HEK293 (cell line): ENCODE results near the gene PP2D1.

ENCODE experiments used
- BCL11A ChIP-seq: fragments of 450-650 bp; formaldehyde crosslinking; IDR thresholded peaks from 2 replicates; pipeline ENCODE4 v1.5.1; 2016; ENCODE audit warnings: low read depth, missing biosample characterization, missing genetic modification characterization
- KLF16 ChIP-seq: fragments of 450-650 bp; formaldehyde crosslinking; IDR thresholded peaks from 2 replicates; pipeline ENCODE4 v1.5.1; 2017; ENCODE audit warnings: missing biosample characterization, missing genetic modification characterization
- OSR2 ChIP-seq: fragments of 450-650 bp; formaldehyde crosslinking; IDR thresholded peaks from 2 replicates; pipeline ENCODE4 v1.5.1; 2016; ENCODE audit warnings: missing biosample characterization, missing genetic modification characterization
- SP7 ChIP-seq: fragments of 450-650 bp; formaldehyde crosslinking; IDR thresholded peaks from 2 replicates; pipeline ENCODE4 v1.5.1; 2016; ENCODE audit warnings: missing biosample characterization, missing genetic modification characterization
- ZBTB17 ChIP-seq: fragments of 450-650 bp; formaldehyde crosslinking; IDR thresholded peaks from 2 replicates; pipeline ENCODE4 v1.5.1; 2016; ENCODE audit warnings: missing biosample characterization, missing genetic modification characterization
- ZBTB20 ChIP-seq: fragments of 450-650 bp; formaldehyde crosslinking; IDR thresholded peaks from 2 replicates; pipeline ENCODE4 v1.5.1; 2016; ENCODE audit warnings: missing biosample characterization, missing genetic modification characterization
- ZIC2 ChIP-seq: fragments of 450-650 bp; formaldehyde crosslinking; IDR thresholded peaks from 2 replicates; pipeline ENCODE4 v1.5.1; 2016; ENCODE audit warnings: missing biosample characterization, missing genetic modification characterization
- ZNF24 ChIP-seq: fragments of 450-650 bp; formaldehyde crosslinking; IDR thresholded peaks from 2 replicates; pipeline ENCODE4 v1.5.1; 2016; ENCODE audit warnings: missing biosample characterization, missing genetic modification characterization
- ZNF324 ChIP-seq: fragments of 450-650 bp; formaldehyde crosslinking; IDR thresholded peaks from 2 replicates; pipeline ENCODE4 v1.5.1; 2016; ENCODE audit warnings: missing biosample characterization, missing genetic modification characterization
- ZNF354C ChIP-seq: fragments of 450-650 bp; formaldehyde crosslinking; IDR thresholded peaks from 2 replicates; pipeline ENCODE4 v1.5.1; 2016; ENCODE audit warnings: missing biosample characterization, missing genetic modification characterization, low read depth, borderline replicate concordance
- ZNF423 ChIP-seq: fragments of 450-650 bp; formaldehyde crosslinking; IDR thresholded peaks from 2 replicates; pipeline ENCODE4 v1.5.1; 2016; ENCODE audit warnings: missing biosample characterization, missing genetic modification characterization
- ZNF701 ChIP-seq: fragments of 450-650 bp; formaldehyde crosslinking; IDR thresholded peaks from 2 replicates; pipeline ENCODE4 v1.5.1; 2016; ENCODE audit warnings: missing biosample characterization, missing genetic modification characterization
- ZNF76 ChIP-seq: fragments of 450-650 bp; formaldehyde crosslinking; IDR thresholded peaks from 2 replicates; pipeline ENCODE4; 2016; ENCODE audit warnings: low read depth, missing biosample characterization, missing genetic modification characterization, borderline replicate concordance
- ZNF791 ChIP-seq: fragments of 450-650 bp; formaldehyde crosslinking; IDR thresholded peaks from 2 replicates; pipeline ENCODE4 v1.5.1; 2016; ENCODE audit warnings: missing biosample characterization, missing genetic modification characterization
- ZNF843 ChIP-seq: fragments of 450-650 bp; formaldehyde crosslinking; IDR thresholded peaks from 2 replicates; pipeline ENCODE4 v1.5.1; 2016; ENCODE audit warnings: missing biosample characterization, missing genetic modification characterization
- ZSCAN30 ChIP-seq: fragments of 450-650 bp; IDR thresholded peaks from 2 replicates; pipeline ENCODE4 v1.5.1; 2018; ENCODE audit warnings: missing biosample characterization, mild to moderate bottlenecking, missing genetic modification characterization, moderate library complexity
- ZXDB ChIP-seq: fragments of 450-650 bp; formaldehyde crosslinking; IDR thresholded peaks from 2 replicates; pipeline ENCODE4 v1.5.1; 2016; ENCODE audit warnings: missing biosample characterization, missing genetic modification characterization
- TF ChIP-seq, protein P1 (sequence below): fragments of 450-650 bp; formaldehyde crosslinking; IDR thresholded peaks from 2 replicates; pipeline ENCODE4 v1.5.1; 2016; ENCODE audit warnings: missing biosample characterization, missing genetic modification characterization
- TF ChIP-seq, protein P2 (sequence below): fragments of 450-650 bp; formaldehyde crosslinking; IDR thresholded peaks from 2 replicates; pipeline ENCODE4 v1.5.1; 2016; ENCODE audit warnings: missing biosample characterization, missing genetic modification characterization
- TF ChIP-seq, protein P3 (sequence below): fragments of 450-650 bp; formaldehyde crosslinking; IDR thresholded peaks from 2 replicates; pipeline ENCODE4 v1.5.1; 2016; ENCODE audit warnings: missing biosample characterization, missing genetic modification characterization
- TF ChIP-seq, protein P4 (sequence below): fragments of 450-650 bp; formaldehyde crosslinking; IDR thresholded peaks from 2 replicates; pipeline ENCODE4 v1.5.1; 2017; ENCODE audit warnings: missing biosample characterization, missing genetic modification characterization
- TF ChIP-seq, protein P5 (sequence below): fragments of 450-650 bp; formaldehyde crosslinking; IDR thresholded peaks from 2 replicates; pipeline ENCODE4 v1.5.1; 2016; ENCODE audit warnings: missing biosample characterization, missing genetic modification characterization
- TF ChIP-seq, protein P6 (sequence below): fragments of 450-650 bp; formaldehyde crosslinking; IDR thresholded peaks from 2 replicates; pipeline ENCODE4 v1.5.1; 2016; ENCODE audit warnings: missing biosample characterization, missing genetic modification characterization
- TF ChIP-seq, protein P7 (sequence below): fragments of 450-650 bp; formaldehyde crosslinking; IDR thresholded peaks from 2 replicates; pipeline ENCODE4 v1.5.1; 2017; ENCODE audit warnings: missing biosample characterization, missing genetic modification characterization

Gene PP2D1

DNA sequence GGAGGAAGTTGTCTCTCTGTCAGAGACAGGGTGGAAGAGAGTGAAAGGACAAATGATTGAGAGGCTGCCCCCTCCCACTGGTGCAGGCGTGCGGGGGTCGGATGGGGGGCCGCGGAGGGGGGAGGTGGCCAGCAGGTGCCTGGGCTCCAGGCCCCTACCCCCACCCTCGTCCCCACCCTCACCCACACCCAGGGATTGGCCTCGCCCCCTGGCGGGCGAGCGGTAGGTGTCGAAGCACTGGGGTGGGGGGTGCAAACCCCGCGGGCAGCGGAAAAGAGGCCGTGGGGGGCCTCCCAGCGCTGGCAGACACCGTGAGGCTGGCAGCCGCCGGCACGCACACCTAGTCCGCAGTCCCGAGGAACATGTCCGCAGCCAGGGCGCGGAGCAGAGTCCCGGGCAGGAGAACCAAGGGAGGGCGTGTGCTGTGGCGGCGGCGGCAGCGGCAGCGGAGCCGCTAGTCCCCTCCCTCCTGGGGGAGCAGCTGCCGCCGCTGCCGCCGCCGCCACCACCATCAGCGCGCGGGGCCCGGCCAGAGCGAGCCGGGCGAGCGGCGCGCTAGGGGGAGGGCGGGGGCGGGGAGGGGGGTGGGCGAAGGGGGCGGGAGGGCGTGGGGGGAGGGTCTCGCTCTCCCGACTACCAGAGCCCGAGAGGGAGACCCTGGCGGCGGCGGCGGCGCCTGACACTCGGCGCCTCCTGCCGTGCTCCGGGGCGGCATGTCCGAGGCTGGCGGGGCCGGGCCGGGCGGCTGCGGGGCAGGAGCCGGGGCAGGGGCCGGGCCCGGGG, 27.9 kb upstream of the PP2D1 start, which contains the start of gene KAT2B (continued):
- TF ChIP-seq, protein P1, sequence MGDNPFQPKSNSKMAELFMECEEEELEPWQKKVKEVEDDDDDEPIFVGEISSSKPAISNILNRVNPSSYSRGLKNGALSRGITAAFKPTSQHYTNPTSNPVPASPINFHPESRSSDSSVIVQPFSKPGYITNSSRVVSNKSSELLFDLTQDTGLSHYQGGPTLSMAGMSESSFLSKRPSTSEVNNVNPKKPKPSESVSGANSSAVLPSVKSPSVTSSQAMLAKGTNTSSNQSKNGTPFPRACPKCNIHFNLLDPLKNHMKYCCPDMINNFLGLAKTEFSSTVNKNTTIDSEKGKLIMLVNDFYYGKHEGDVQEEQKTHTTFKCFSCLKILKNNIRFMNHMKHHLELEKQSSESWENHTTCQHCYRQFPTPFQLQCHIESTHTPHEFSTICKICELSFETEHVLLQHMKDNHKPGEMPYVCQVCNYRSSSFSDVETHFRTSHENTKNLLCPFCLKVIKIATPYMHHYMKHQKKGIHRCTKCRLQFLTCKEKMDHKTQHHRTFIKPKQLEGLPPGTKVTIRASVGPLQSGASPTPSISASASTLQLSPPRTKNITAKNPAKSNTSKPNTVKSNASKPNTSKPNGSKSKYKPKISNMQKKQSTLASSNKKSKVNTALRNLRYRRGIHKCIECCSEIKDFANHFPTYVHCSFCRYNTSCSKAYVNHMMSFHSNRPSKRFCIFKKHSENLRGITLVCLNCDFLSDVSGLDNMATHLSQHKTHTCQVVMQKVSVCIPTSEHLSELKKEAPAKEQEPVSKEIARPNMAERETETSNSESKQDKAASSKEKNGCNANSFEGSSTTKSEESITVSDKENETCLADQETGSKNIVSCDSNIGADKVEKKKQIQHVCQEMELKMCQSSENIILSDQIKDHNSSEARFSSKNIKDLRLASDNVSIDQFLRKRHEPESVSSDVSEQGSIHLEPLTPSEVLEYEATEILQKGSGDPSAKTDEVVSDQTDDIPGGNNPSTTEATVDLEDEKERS (tag by site-specific recombination), result no peak
- TF ChIP-seq ZNF324 (tag by site-specific recombination) (peak; percentile 81; the same call in 1 of the 2 replicates), ZNF423 (peak; percentile 99), ZBTB17 (peak; percentile 46), ZNF76 (no peak; the same call in 1 of the 2 replicates), ZNF24 (tag by site-specific recombination) (peak; percentile 52; the same call in 1 of the 2 replicates), BCL11A (tag by site-specific recombination) (0 out of 2 replicates have a peak, but pooled peaks have one; percentile 21), ZIC2 (peak; percentile 95), OSR2 (tag by site-specific recombination) (peak; percentile 46; the same call in 1 of the 2 replicates), ZBTB20 (tag by site-specific recombination) (peak; percentile 98), SP7 (tag by site-specific recombination) (peak; percentile 79), ZSCAN30 (tag by site-specific recombination) (peak; percentile 88), KLF16 (peak; percentile 70), ZNF354C (tag by site-specific recombination) (no peak), ZNF843 (tag by site-specific recombination) (peak; percentile 55; the same call in 1 of the 2 replicates), ZNF701 (tag by site-specific recombination) (no peak), ZXDB (peak; percentile 76), ZNF791 (no peak)
- TF ChIP-seq, protein P2, sequence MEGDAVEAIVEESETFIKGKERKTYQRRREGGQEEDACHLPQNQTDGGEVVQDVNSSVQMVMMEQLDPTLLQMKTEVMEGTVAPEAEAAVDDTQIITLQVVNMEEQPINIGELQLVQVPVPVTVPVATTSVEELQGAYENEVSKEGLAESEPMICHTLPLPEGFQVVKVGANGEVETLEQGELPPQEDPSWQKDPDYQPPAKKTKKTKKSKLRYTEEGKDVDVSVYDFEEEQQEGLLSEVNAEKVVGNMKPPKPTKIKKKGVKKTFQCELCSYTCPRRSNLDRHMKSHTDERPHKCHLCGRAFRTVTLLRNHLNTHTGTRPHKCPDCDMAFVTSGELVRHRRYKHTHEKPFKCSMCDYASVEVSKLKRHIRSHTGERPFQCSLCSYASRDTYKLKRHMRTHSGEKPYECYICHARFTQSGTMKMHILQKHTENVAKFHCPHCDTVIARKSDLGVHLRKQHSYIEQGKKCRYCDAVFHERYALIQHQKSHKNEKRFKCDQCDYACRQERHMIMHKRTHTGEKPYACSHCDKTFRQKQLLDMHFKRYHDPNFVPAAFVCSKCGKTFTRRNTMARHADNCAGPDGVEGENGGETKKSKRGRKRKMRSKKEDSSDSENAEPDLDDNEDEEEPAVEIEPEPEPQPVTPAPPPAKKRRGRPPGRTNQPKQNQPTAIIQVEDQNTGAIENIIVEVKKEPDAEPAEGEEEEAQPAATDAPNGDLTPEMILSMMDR, result peak; percentile 91
- TF ChIP-seq, protein P3, sequence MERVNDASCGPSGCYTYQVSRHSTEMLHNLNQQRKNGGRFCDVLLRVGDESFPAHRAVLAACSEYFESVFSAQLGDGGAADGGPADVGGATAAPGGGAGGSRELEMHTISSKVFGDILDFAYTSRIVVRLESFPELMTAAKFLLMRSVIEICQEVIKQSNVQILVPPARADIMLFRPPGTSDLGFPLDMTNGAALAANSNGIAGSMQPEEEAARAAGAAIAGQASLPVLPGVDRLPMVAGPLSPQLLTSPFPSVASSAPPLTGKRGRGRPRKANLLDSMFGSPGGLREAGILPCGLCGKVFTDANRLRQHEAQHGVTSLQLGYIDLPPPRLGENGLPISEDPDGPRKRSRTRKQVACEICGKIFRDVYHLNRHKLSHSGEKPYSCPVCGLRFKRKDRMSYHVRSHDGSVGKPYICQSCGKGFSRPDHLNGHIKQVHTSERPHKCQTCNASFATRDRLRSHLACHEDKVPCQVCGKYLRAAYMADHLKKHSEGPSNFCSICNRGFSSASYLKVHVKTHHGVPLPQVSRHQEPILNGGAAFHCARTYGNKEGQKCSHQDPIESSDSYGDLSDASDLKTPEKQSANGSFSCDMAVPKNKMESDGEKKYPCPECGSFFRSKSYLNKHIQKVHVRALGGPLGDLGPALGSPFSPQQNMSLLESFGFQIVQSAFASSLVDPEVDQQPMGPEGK (tag by site-specific recombination), result peak; percentile 99
- TF ChIP-seq, protein P4, sequence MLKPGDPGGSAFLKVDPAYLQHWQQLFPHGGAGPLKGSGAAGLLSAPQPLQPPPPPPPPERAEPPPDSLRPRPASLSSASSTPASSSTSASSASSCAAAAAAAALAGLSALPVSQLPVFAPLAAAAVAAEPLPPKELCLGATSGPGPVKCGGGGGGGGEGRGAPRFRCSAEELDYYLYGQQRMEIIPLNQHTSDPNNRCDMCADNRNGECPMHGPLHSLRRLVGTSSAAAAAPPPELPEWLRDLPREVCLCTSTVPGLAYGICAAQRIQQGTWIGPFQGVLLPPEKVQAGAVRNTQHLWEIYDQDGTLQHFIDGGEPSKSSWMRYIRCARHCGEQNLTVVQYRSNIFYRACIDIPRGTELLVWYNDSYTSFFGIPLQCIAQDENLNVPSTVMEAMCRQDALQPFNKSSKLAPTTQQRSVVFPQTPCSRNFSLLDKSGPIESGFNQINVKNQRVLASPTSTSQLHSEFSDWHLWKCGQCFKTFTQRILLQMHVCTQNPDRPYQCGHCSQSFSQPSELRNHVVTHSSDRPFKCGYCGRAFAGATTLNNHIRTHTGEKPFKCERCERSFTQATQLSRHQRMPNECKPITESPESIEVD (tag by site-specific recombination), result no peak
- TF ChIP-seq, protein P5, sequence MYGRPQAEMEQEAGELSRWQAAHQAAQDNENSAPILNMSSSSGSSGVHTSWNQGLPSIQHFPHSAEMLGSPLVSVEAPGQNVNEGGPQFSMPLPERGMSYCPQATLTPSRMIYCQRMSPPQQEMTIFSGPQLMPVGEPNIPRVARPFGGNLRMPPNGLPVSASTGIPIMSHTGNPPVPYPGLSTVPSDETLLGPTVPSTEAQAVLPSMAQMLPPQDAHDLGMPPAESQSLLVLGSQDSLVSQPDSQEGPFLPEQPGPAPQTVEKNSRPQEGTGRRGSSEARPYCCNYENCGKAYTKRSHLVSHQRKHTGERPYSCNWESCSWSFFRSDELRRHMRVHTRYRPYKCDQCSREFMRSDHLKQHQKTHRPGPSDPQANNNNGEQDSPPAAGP (tag by site-specific recombination), result peak; percentile 88
- TF ChIP-seq, protein P6, sequence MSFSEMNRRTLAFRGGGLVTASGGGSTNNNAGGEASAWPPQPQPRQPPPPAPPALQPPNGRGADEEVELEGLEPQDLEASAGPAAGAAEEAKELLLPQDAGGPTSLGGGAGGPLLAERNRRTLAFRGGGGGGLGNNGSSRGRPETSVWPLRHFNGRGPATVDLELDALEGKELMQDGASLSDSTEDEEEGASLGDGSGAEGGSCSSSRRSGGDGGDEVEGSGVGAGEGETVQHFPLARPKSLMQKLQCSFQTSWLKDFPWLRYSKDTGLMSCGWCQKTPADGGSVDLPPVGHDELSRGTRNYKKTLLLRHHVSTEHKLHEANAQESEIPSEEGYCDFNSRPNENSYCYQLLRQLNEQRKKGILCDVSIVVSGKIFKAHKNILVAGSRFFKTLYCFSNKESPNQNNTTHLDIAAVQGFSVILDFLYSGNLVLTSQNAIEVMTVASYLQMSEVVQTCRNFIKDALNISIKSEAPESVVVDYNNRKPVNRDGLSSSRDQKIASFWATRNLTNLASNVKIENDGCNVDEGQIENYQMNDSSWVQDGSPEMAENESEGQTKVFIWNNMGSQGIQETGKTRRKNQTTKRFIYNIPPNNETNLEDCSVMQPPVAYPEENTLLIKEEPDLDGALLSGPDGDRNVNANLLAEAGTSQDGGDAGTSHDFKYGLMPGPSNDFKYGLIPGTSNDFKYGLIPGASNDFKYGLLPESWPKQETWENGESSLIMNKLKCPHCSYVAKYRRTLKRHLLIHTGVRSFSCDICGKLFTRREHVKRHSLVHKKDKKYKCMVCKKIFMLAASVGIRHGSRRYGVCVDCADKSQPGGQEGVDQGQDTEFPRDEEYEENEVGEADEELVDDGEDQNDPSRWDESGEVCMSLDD (tag by site-specific recombination), result peak; percentile 96
- TF ChIP-seq, protein P7, sequence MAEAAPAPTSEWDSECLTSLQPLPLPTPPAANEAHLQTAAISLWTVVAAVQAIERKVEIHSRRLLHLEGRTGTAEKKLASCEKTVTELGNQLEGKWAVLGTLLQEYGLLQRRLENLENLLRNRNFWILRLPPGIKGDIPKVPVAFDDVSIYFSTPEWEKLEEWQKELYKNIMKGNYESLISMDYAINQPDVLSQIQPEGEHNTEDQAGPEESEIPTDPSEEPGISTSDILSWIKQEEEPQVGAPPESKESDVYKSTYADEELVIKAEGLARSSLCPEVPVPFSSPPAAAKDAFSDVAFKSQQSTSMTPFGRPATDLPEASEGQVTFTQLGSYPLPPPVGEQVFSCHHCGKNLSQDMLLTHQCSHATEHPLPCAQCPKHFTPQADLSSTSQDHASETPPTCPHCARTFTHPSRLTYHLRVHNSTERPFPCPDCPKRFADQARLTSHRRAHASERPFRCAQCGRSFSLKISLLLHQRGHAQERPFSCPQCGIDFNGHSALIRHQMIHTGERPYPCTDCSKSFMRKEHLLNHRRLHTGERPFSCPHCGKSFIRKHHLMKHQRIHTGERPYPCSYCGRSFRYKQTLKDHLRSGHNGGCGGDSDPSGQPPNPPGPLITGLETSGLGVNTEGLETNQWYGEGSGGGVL (tag by site-specific recombination), result peak; percentile 98
